Activated naive CD4-positive, alpha-beta T cell treated with anti-CD3 and anti-CD28 coated beads for 36 hours (primary cell): ENCODE results near the gene CYP46A1. TPM values are rescaled to one million over a fixed set of nuclear protein-coding genes. Genes with fewer than 3 reads are reported as not detected.

Experiments used
- CTCF ChIA-PET: fragments of 350-600 bp; sonication (Branson Sonifier 250); formaldehyde crosslinking; loops from one replicate; lab custom pipeline; 2021; ENCODE audit warnings: antibody characterized with exemption; lab: Charles Lee
- DNase-seq: peaks from one replicate; pipeline ENCODE4 v3.0.0-alpha.2; 2020
- H3K27ac Mint-ChIP-seq: one replicate; pipeline ENCODE4 v1.8.0; 2021; ENCODE audit warnings: mild to moderate bottlenecking, mixed read lengths
- H3K27me3 Mint-ChIP-seq: one replicate; pipeline ENCODE4 v1.8.0; 2021; ENCODE audit warnings: low read depth, mixed read lengths
- H3K36me3 Mint-ChIP-seq: one replicate; pipeline ENCODE4 v1.8.0; 2021; ENCODE audit warnings: low read depth, mixed read lengths
- H3K4me1 Mint-ChIP-seq: one replicate; pipeline ENCODE4 v1.8.0; 2021; ENCODE audit warnings: low read depth, mixed read lengths
- H3K4me3 Mint-ChIP-seq: one replicate; pipeline ENCODE4 v1.8.0; 2021; ENCODE audit warnings: mild to moderate bottlenecking, moderate library complexity, mixed read lengths
- H3K9me3 Mint-ChIP-seq: one replicate; pipeline ENCODE4 v1.8.0; 2021; ENCODE audit warnings: mixed read lengths
- intact Hi-C: fragments of 100-400 bp; cut with micrococcal nuclease; formaldehyde crosslinking; loops from one replicate; pipeline ENCODE4 v1.15.1; 2023
- total RNA-seq, 2 experiments: library from RNA; stranded (reverse); gene quantifications; one replicate each; pipeline ENCODE4 v1.2.3, GENCODE V29; 2021

The CYP46A1 gene
- total RNA-seq, 2 experiments from 2014 or later: 0.10 to 0.12 TPM

DNA sequence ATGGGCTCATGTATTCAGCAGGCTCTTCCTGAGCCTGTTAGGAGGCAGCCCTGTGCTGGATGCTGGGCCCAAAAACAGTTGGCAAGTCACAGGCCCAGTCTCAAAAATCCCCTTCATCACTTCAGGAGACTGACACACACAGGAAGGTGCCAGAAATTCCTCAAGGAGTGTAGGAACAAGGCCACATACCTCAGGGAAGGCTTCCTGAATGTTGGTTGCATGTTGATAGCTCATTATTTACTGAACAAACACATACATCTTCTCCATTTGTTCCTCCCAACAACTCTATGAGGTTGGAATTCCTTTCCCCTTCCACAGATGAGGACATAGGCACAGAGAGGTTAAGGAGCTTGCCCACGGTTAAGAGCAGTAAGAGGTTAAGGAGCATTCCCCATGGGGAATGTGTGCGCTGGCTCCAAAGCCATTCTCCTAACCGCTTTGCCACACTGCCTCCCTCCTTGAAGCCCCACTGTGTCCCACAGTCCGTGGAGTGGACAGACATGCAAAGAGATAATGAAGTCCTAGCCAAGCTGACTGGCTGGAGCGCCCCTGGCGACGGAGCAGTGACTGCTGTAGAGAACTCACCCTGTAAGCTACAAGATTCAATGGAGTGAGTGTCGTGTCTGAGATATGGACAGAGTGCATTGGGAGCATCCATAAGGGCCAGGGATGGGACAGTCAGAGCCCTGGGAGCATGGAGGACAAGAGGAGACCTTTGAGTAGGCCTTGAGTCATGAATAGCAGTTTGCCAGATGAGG lies 35.9 kb upstream of the CYP46A1 start:
- CTCF ChIA-PET: no interaction called here
- Mint-ChIP-seq H3K4me1 (no peaks in the 10 kb centered on the region), H3K9me3 (no peaks in the 10 kb centered on the region), H3K36me3 (no peaks in the 10 kb centered on the region), H3K27ac (no peak overlapping the region), H3K27me3 (peaks cover 18% of the 10 kb centered on the region), H3K4me3 (no peak overlapping the region)
- no peak for DNase-seq
- intact Hi-C loops: no loop called here

DNA sequence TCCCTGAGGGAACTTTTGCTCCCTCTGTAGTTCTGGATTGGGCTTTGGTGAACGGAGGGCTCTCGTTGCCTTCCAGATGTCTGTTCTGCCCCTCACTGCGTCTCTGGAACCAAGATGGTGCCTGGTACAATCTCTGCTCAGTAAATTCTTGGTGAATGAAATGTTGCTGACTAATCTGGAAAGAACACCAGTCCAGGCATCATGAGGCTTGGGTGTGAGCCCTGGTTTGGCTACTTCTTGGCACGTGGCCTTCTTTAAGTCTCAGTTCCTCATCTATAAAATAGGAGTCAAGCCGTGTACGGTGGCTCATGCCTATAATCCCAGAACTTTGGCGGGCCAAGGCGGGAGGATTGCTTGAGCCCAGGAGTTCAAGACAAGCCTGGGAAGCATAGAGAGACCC lies 34.9 kb upstream of the CYP46A1 start:
- no peak overlapping the region for H3K4me3 Mint-ChIP-seq
- no peaks in the 10 kb centered on the region for H3K4me1 Mint-ChIP-seq
- H3K9me3 Mint-ChIP-seq: no peaks in the 10 kb centered on the region
- intact Hi-C loops: no loop called here
- H3K27me3 Mint-ChIP-seq: peaks cover 13% of the 10 kb centered on the region
- CTCF ChIA-PET: no interaction called here
- DNase-seq: no peak
- H3K36me3 Mint-ChIP-seq: no peaks in the 10 kb centered on the region
- no peak overlapping the region for H3K27ac Mint-ChIP-seq

DNA sequence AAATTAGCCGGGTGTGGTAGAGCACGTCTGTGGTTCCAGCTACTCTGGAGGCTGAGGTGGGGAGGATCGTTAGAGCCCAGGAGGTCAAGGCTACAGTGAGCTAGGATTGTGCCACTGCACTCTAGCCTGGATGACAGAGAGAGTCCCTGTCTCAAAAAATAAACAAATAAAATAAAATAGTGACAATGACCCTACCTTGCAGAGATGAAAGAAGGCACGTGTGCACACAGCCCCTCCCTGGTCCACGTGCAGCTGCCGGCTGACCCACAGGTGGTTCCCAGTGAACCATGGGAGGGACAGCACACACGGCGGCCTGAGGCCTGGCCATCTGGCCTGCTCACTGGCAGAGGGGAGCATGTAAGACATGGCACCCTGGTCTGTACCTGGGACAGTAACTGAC lies 34.5 kb upstream of the CYP46A1 start:
- H3K9me3 Mint-ChIP-seq: no peaks in the 10 kb centered on the region
- no peak for DNase-seq
- H3K4me3 Mint-ChIP-seq: no peak overlapping the region
- H3K4me1 Mint-ChIP-seq: no peaks in the 10 kb centered on the region
- CTCF ChIA-PET: interaction anchor here (0.5 kb wide), 1 partner anchor 185 kb away, joined by 3 read pairs; no protein-coding TSS in a partner anchor
- peaks cover 13% of the 10 kb centered on the region for H3K27me3 Mint-ChIP-seq
- no peaks in the 10 kb centered on the region for H3K36me3 Mint-ChIP-seq
- intact Hi-C loops: no loop called here
- H3K27ac Mint-ChIP-seq: no peak overlapping the region

DNA sequence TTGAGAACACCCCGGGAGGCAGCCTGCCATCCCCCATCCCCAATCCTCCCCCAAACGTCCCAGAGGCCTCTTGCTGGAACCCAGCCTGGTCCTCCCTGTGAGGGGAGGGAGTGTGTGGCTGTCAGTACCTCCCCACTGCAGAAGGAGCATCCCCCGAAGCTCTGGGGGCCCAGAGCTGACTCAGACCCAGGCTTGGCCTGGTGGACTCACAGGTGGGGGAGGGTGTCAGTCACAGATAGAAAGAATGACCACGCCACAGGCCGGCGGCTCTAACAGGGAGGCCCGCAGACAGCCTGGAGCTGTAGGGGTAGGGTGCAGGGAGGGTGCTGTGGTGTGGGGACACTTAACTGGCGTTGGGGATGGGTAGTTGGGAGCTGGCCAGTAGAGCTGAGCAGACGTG lies 33.9 kb upstream of the CYP46A1 start:
- H3K27ac Mint-ChIP-seq: no peak overlapping the region
- CTCF ChIA-PET: interaction anchor here (0.5 kb wide), 1 partner anchor 184 kb away, joined by 3 read pairs; no protein-coding TSS in a partner anchor
- H3K9me3 Mint-ChIP-seq: no peaks in the 10 kb centered on the region
- H3K27me3 Mint-ChIP-seq: peaks cover 13% of the 10 kb centered on the region
- H3K4me3 Mint-ChIP-seq: no peak overlapping the region
- no peak for DNase-seq
- intact Hi-C loops: no loop called here
- H3K36me3 Mint-ChIP-seq: no peaks in the 10 kb centered on the region
- no peaks in the 10 kb centered on the region for H3K4me1 Mint-ChIP-seq

DNA sequence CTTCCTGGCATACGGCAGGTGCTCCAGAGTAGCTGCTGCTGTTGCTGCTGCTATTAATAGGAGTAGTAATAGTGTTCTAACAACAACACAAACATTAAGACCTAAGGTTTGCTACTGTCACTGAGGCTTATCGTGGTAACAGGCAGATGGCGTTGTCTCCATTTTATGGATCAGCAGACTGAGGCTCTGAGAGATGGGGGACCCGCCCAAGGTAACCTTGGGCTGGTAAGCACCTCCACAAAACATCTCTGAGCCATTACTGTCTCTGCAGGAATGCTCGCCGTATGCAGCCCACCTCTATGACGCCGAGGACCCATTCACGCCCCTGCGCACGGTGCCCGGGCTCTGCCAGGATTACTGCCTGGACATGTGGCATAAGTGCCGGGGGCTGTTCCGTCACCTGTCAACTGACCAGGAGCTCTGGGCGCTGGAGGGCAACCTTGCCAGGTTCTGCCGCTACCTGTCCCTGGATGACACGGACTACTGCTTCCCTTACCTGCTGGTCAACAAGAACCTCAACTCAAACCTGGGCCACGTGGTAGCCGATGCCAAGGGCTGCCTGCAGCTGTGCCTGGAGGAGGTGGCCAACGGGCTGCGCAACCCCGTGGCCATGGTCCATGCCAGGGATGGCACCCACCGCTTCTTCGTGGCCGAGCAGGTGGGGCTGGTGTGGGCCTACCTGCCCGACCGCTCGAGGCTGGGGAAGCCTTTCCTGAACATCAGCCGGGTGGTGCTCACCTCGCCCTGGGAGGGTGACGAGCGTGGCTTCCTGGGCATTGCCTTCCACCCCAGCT lies 31.9 kb upstream of the CYP46A1 start:
- DNase-seq: no peak
- H3K27me3 Mint-ChIP-seq: peaks cover 4% of the 10 kb centered on the region
- no peak overlapping the region for H3K27ac Mint-ChIP-seq
- no peaks in the 10 kb centered on the region for H3K4me1 Mint-ChIP-seq
- CTCF ChIA-PET: no interaction called here
- H3K4me3 Mint-ChIP-seq: no peak overlapping the region
- H3K9me3 Mint-ChIP-seq: no peaks in the 10 kb centered on the region
- intact Hi-C loops: no loop called here
- no peaks in the 10 kb centered on the region for H3K36me3 Mint-ChIP-seq

DNA sequence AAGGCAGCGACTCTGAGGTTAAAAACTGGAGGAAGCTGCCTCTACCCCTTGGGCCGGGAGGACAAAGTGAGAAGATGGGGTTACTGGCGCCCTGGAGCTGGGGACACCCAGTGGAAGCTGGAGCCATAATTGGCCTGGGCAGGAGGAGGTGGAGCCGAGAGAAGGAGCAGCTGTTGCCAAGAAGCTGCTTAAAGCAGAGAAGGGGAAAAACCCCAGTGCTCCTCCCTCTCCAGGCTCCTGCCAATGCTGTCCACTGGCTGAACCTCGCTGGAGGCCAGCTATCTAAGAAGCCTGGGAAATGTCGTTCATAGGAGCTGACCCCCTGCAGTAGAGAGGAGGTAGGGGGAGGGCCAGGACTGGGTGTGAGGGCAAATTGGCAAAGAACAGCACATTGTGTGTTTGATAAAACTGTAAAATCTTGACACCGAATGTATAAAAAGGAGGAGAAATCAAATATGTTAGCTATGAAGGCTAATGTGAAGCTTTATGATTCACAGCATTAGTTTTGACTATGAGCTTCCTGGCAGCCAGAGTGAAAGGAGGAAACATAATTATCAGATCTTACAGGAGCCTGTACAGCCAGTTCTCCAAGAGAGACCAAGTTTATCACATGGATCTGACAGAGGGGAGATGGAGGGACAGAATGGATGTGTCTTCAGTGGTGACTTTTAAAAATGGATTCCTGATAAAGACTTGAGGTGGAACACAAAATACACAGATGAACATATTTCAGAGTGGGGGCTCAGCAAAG lies 29.7 kb upstream of the CYP46A1 start:
- no peak overlapping the region for H3K4me3 Mint-ChIP-seq
- DNase-seq: peak; percentile 14
- intact Hi-C loops: no loop called here
- no peak overlapping the region for H3K27ac Mint-ChIP-seq
- CTCF ChIA-PET: interaction anchor here (0.6 to 1.2 kb wide), 2 partner anchors 147 to 231 kb away, joined by 3 read pairs; no protein-coding TSS in a partner anchor
- H3K36me3 Mint-ChIP-seq: no peaks in the 10 kb centered on the region
- H3K9me3 Mint-ChIP-seq: no peaks in the 10 kb centered on the region
- peaks cover 2% of the 10 kb centered on the region for H3K4me1 Mint-ChIP-seq
- peaks cover 17% of the 10 kb centered on the region for H3K27me3 Mint-ChIP-seq

DNA sequence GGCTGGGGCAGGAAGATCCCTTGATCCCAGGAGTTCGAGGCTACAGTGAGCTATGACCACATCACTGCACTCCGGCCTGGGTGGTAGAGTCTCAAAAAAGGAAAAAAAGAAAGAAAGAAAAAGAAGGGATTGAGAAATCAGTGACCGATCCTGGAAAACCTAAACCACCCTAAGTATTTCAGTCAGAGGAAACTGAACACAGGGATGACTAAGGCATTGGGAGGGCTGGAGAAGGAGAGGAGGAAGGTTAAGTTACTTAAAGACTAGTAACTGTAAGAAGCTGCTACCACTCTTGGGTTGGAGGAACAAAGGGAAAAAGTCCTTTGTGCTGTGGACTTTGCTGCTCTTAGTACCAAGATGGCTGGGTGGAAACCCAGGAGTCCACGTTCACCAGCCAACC lies 28.6 kb upstream of the CYP46A1 start:
- DNase-seq: no peak
- Mint-ChIP-seq H3K4me1 (peaks cover 7% of the 10 kb centered on the region), H3K9me3 (no peaks in the 10 kb centered on the region), H3K4me3 (no peak overlapping the region), H3K36me3 (no peaks in the 10 kb centered on the region), H3K27me3 (peaks cover 23% of the 10 kb centered on the region), H3K27ac (no peak overlapping the region)
- intact Hi-C loops: no loop called here
- CTCF ChIA-PET: interaction anchor here (1.2 kb wide), 1 partner anchor 230 kb away, joined by 3 read pairs; no protein-coding TSS in a partner anchor

DNA sequence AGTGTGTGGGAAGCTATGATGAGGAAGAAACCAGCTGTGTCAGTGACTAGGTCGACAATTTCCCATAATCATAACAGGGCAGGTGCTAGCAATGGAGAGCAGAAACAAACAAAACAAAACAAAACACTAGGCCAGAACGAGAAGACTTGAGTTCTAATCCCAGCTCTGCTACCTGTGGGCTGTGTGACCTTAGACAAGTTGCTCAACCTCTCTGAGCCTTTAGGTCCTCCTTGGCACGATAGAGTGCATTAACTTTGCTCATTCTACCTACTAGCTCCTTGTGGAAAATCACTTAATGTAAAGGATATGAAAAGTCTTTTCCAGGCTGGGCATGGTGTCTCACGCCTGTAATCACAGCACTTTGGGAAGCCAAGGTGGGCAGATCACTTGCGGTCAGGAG lies 27.9 kb upstream of the CYP46A1 start:
- no peaks in the 10 kb centered on the region for H3K9me3 Mint-ChIP-seq
- DNase-seq: no peak
- CTCF ChIA-PET: no interaction called here

DNA sequence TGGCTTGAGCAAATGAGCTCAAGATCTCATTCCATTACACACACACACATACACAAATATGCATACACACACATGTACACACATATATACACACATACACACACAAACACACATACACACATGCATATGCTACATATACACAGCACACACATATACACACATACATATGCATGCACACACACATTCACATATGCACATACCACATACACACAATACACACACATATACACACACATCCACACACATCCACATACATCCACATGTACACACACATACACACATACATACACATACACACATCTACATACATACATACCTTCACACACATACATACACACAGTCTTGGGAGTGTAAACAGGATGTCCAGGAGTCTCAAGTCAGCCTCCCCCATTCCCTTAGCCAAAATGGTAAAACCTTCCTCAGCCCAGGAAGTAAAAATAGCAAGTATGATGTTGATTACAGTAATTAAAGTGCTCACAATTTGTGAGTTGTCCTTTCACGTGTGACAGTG lies 26.4 kb upstream of the CYP46A1 start:
- Mint-ChIP-seq H3K27ac (no peak overlapping the region), H3K27me3 (peaks cover 32% of the 10 kb centered on the region)

More for the DNA sequence above, 27.9 kb upstream of the CYP46A1 start:
- H3K36me3 Mint-ChIP-seq: no peaks in the 10 kb centered on the region
- H3K4me1 Mint-ChIP-seq: peaks cover 7% of the 10 kb centered on the region
- peaks cover 26% of the 10 kb centered on the region for H3K27me3 Mint-ChIP-seq
- intact Hi-C loops: no loop called here
- no peak overlapping the region for H3K27ac Mint-ChIP-seq
- H3K4me3 Mint-ChIP-seq: no peak overlapping the region

DNA sequence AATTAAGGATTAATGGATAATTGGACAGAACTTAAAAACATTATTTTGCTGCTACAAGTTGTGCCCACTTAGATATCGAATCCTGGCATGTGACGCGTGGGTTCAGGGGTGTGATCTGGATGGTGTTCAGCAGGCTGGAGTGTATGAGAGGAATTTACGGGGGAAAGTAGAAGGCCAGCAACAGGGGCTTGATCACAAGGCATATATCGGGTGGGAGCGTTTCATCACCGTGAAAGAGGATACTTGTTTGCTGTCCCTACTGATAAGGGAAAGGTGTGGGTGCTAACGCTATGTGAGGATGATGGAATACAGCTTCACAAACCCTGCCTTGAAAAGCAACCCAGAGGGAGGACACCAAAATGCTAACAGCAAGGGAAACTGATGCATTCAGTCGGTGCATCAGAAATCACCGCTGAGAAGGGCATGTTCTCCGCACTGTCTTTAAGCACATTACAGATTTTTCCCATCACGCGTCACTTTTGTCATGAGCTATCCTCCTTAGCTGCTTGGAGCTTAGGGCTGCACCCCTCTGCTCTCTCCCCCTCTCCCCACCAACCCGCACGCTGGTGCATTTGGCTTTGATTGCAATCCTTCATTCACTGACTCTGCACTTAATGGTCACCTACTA lies 25.8 kb upstream of the CYP46A1 start:
- CTCF ChIA-PET: no interaction called here
- intact Hi-C loops: no loop called here
- H3K4me3 Mint-ChIP-seq: no peak overlapping the region
- DNase-seq: no peak
- H3K9me3 Mint-ChIP-seq: no peaks in the 10 kb centered on the region
- peaks cover 7% of the 10 kb centered on the region for H3K4me1 Mint-ChIP-seq
- H3K36me3 Mint-ChIP-seq: no peaks in the 10 kb centered on the region
- peaks cover 35% of the 10 kb centered on the region for H3K27me3 Mint-ChIP-seq
- H3K27ac Mint-ChIP-seq: no peak overlapping the region

More for the DNA sequence above, 26.4 kb upstream of the CYP46A1 start:
- no peaks in the 10 kb centered on the region for H3K9me3 Mint-ChIP-seq
- intact Hi-C loops: no loop called here
- no peak overlapping the region for H3K4me3 Mint-ChIP-seq
- no peak for DNase-seq
- H3K36me3 Mint-ChIP-seq: no peaks in the 10 kb centered on the region
- H3K4me1 Mint-ChIP-seq: peaks cover 7% of the 10 kb centered on the region
- CTCF ChIA-PET: no interaction called here

DNA sequence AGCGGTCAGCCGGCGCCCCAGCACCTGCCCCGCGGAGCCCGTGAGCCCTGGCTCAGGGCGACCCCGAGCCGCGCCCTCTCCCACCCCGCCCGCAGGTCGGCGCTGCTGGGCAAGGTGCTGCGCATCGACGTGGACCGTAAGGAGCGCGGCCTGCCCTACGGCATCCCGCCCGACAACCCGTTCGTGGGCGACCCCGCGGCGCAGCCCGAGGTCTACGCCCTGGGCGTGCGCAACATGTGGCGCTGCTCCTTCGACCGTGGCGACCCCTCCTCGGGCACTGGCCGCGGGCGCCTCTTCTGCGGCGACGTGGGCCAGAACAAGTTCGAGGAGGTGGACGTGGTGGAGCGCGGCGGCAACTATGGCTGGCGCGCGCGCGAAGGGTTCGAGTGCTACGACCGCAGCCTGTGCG lies 24.8 kb upstream of the CYP46A1 start:
- CTCF ChIA-PET: no interaction called here
- Mint-ChIP-seq H3K9me3 (no peaks in the 10 kb centered on the region), H3K27ac (no peak overlapping the region), H3K4me3 (no peak overlapping the region), H3K27me3 (peaks cover 38% of the 10 kb centered on the region), H3K4me1 (peaks cover 7% of the 10 kb centered on the region), H3K36me3 (no peaks in the 10 kb centered on the region)
- intact Hi-C loops: no loop called here
- DNase-seq: no peak
